ENCODE data around the gene KCNJ15.

- TF ChIP-seq ZNF138 (CRISPR knock-in tag; IDR thresholded peaks at IDR 0.05; ENCODE audit: low read depth) (no peak), ZKSCAN1 (IDR thresholded peaks at IDR 0.05; ENCODE audit: low read length) (no peak), ZNF431 (CRISPR knock-in tag; IDR thresholded peaks at IDR 0.05; ENCODE audit: borderline replicate concordance, low read depth) (no peak), POLR2A (IDR thresholded peaks at IDR 0.05; ENCODE audit: insufficient read depth in 1 of 2, low read depth in 2 of 2, low read length in 2 of 2) (no peak), MAFG (CRISPR knock-in tag; IDR thresholded peaks at IDR 0.05) (no peak), CTCF (CRISPR knock-in tag; IDR thresholded peaks at IDR 0.05) (no peak), ZNF720 (CRISPR knock-in tag; IDR thresholded peaks at IDR 0.05) (no peak), FOXO1 (CRISPR knock-in tag; IDR thresholded peaks at IDR 0.05) (no peak), ZNF563 (CRISPR knock-in tag; IDR thresholded peaks at IDR 0.05) (no peak), ZNF773 (CRISPR knock-in tag; IDR thresholded peaks at IDR 0.05; ENCODE audit: borderline replicate concordance) (no peak), RAD51 (IDR thresholded peaks at IDR 0.05; ENCODE audit: borderline replicate concordance) (no peak), ZNF546 (CRISPR knock-in tag; conservative IDR thresholded peaks at IDR 0.05) (no peak)
These were observed 7.8 kb downstream of the KCNJ15 start for GRCh38 chr21:38264571-38264970.
